Activated B cell treated with CpG ODN at 0.5 μM for 24 hours (primary cell): Measurements from ENCODE around the gene MAST2. TPM values are rescaled to one million over a fixed set of nuclear protein-coding genes. Genes with fewer than 3 reads are reported as not detected.

Experiments used
- ATAC-seq: fragments of 200-7000 bp; cut with Tn5 transposase; one replicate; pipeline ENCODE4 v1.10.0; 2021; ENCODE audit warnings: low read depth, mild to moderate bottlenecking, moderate library complexity
- CTCF ChIA-PET: fragments of 350-600 bp; sonication (Branson Sonifier 250); formaldehyde crosslinking; loops from one replicate; lab custom pipeline; 2021; ENCODE audit warnings: antibody characterized with exemption; lab: Charles Lee
- POLR2A ChIA-PET: fragments of 350-600 bp; sonication (Branson Sonifier 250); formaldehyde crosslinking; loops from one replicate; lab custom pipeline; 2021; ENCODE audit warnings: antibody characterized with exemption; lab: Charles Lee
- DNase-seq: peaks from one replicate; pipeline ENCODE4 v3.0.0; 2022
- H3K27ac Mint-ChIP-seq: one replicate; pipeline ENCODE4 v1.8.0; 2020; ENCODE audit warnings: mixed read lengths
- H3K27me3 Mint-ChIP-seq: one replicate; pipeline ENCODE4 v1.8.0; 2021; ENCODE audit warnings: mixed read lengths
- H3K36me3 Mint-ChIP-seq: one replicate; pipeline ENCODE4 v1.8.0; 2021; ENCODE audit warnings: low read depth, mixed read lengths
- H3K4me1 Mint-ChIP-seq: one replicate; pipeline ENCODE4 v1.8.0; 2021; ENCODE audit warnings: mixed read lengths
- H3K4me3 Mint-ChIP-seq: one replicate; pipeline ENCODE4 v1.8.0; 2020; ENCODE audit warnings: mild to moderate bottlenecking, mixed read lengths
- H3K9me3 Mint-ChIP-seq: one replicate; pipeline ENCODE4 v1.8.0; 2020; ENCODE audit warnings: mixed read lengths
- CTCF ChIP-seq: fragments of 200-600 bp; IDR thresholded peaks from one replicate; pipeline ENCODE4 v1.8.0; 2022; ENCODE audit warnings: antibody characterized with exemption, mild to moderate bottlenecking
- intact Hi-C: fragments of 100-400 bp; cut with micrococcal nuclease; formaldehyde crosslinking; loops from one replicate; pipeline ENCODE4 v1.15.1; 2024
- total RNA-seq: library from RNA; stranded (reverse); gene quantifications from 2 replicates; pipeline ENCODE4 v1.2.3, GENCODE V29; 2022

Gene MAST2
- total RNA-seq, 1 donor from 2014 or later: 20.9 TPM

GRCh38 chr1:45769261-45769932, 34.0 kb upstream of the MAST2 start:
- Mint-ChIP-seq H3K27ac (no peak overlapping the region), H3K4me3 (no peak overlapping the region), H3K36me3 (no peaks in the 10 kb centered on the region), H3K27me3 (no peaks in the 10 kb centered on the region), H3K9me3 (no peaks in the 10 kb centered on the region), H3K4me1 (no peaks in the 10 kb centered on the region)
- POLR2A ChIA-PET: no interaction called here
- DNase-seq (no peak), ATAC-seq (no peak)
- CTCF ChIA-PET: no interaction called here
- intact Hi-C loops: no loop called here
- no peak for TF ChIP-seq CTCF

GRCh38 chr1:45772971-45773370, 30.4 kb upstream of the MAST2 start:
- H3K4me3 Mint-ChIP-seq: no peak overlapping the region
- H3K36me3 Mint-ChIP-seq: no peaks in the 10 kb centered on the region
- H3K27me3 Mint-ChIP-seq: no peaks in the 10 kb centered on the region
- no peak for TF ChIP-seq CTCF
- DNase-seq (no peak), ATAC-seq (no peak)
- ChIA-PET POLR2A (no interaction called here), CTCF (no interaction called here)
- no peaks in the 10 kb centered on the region for H3K9me3 Mint-ChIP-seq
- no peaks in the 10 kb centered on the region for H3K4me1 Mint-ChIP-seq
- H3K27ac Mint-ChIP-seq: no peak overlapping the region
- intact Hi-C loops: no loop called here

- TF ChIP-seq CTCF: no peak
- intact Hi-C loops: no loop called here
- DNase-seq (no peak), ATAC-seq (no peak)
- Mint-ChIP-seq H3K27me3 (no peaks in the 10 kb centered on the region), H3K36me3 (no peaks in the 10 kb centered on the region), H3K9me3 (no peaks in the 10 kb centered on the region), H3K27ac (no peak overlapping the region), H3K4me1 (no peaks in the 10 kb centered on the region), H3K4me3 (no peak overlapping the region)
- POLR2A ChIA-PET: no interaction called here
- CTCF ChIA-PET: interaction anchor here (0.7 kb wide), 1 partner anchor 18 kb away, joined by 4 read pairs; no protein-coding TSS in a partner anchor
These were observed 27.6 kb upstream of the MAST2 start for GRCh38 chr1:45775794-45776193.

- CTCF ChIA-PET: no interaction called here
- intact Hi-C loops: no loop called here
- Mint-ChIP-seq H3K27ac (no peak overlapping the region), H3K27me3 (no peaks in the 10 kb centered on the region), H3K4me3 (no peak overlapping the region), H3K9me3 (no peaks in the 10 kb centered on the region), H3K36me3 (no peaks in the 10 kb centered on the region), H3K4me1 (peaks cover 13% of the 10 kb centered on the region)
- DNase-seq: no peak
- ATAC-seq: no peak
- POLR2A ChIA-PET: interaction anchor here (1.0 kb wide), 1 partner anchor 51 kb away, joined by 5 read pairs; no protein-coding TSS in a partner anchor
- TF ChIP-seq CTCF: no peak
These were observed 17.8 kb upstream of the MAST2 start for GRCh38 chr1:45785583-45785982.

- Mint-ChIP-seq H3K27ac (no peak overlapping the region), H3K4me3 (no peak overlapping the region), H3K4me1 (peaks cover 13% of the 10 kb centered on the region), H3K9me3 (no peaks in the 10 kb centered on the region), H3K36me3 (no peaks in the 10 kb centered on the region), H3K27me3 (peaks cover 2% of the 10 kb centered on the region)
- no peak for TF ChIP-seq CTCF
- intact Hi-C loops: no loop called here
- ChIA-PET POLR2A (no interaction called here), CTCF (no interaction called here)
- ATAC-seq (no peak), DNase-seq (no peak)
These were observed 15.5 kb upstream of the MAST2 start for GRCh38 chr1:45787905-45788304.
